Hepatocyte (in vitro differentiated cells): Measurements from ENCODE around the gene PIWIL4. TPM values are rescaled to one million over a fixed set of nuclear protein-coding genes. Genes with fewer than 3 reads are reported as not detected.

Source experiments
- DNase-seq: peaks from one replicate; pipeline ENCODE4 v3.0.0-alpha.2; 2016; ENCODE audit warnings: low spot score
- H2AFZ ChIP-seq: fragments of 200-600 bp; sonication (generic); 2 replicates; pipeline ENCODE4 v1.6.0; 2016; ENCODE audit warnings: antibody characterized with exemption, mild to moderate bottlenecking
- H3K27ac ChIP-seq: fragments of 200-600 bp; sonication (generic); 2 replicates; pipeline ENCODE4 v1.5.1; 2016; ENCODE audit warnings: mild to moderate bottlenecking
- H3K27me3 ChIP-seq: fragments of 200-600 bp; sonication (generic); 2 replicates; pipeline ENCODE4 v1.6.1; 2016
- H3K36me3 ChIP-seq: fragments of 200-600 bp; sonication (generic); replicated peaks from 2 replicates; pipeline ENCODE4 v1.5.1; 2016; ENCODE audit warnings: low read depth; ENCODE audit not compliant: insufficient read depth
- H3K4me1 ChIP-seq: fragments of 200-600 bp; sonication (generic); 2 replicates; pipeline ENCODE4 v1.5.1; 2016; ENCODE audit warnings: mild to moderate bottlenecking, moderate library complexity; ENCODE audit not compliant: insufficient read depth
- H3K4me2 ChIP-seq: fragments of 200-600 bp; sonication (generic); 2 replicates; pipeline ENCODE4 v1.6.0; 2016
- H3K4me3 ChIP-seq: fragments of 200-600 bp; sonication (generic); 2 replicates; pipeline ENCODE4 v1.5.1; 2016; ENCODE audit warnings: mild to moderate bottlenecking
- H3K79me2 ChIP-seq: fragments of 200-600 bp; sonication (generic); 2 replicates; pipeline ENCODE4 v1.6.0; 2017; ENCODE audit warnings: mild to moderate bottlenecking
- H3K9me2 ChIP-seq: fragments of 200-600 bp; sonication (generic); replicated peaks from 2 replicates; pipeline ENCODE4 v1.6.0; 2017; ENCODE audit warnings: mild to moderate bottlenecking; ENCODE audit not compliant: insufficient read depth
- H3K9me3 ChIP-seq: fragments of 200-600 bp; sonication (generic); 2 replicates; pipeline ENCODE4 v1.5.1; 2016; ENCODE audit warnings: low read depth, mild to moderate bottlenecking
- H4K20me1 ChIP-seq: fragments of 200-600 bp; sonication (generic); 2 replicates; pipeline ENCODE4 v1.6.0; 2016; ENCODE audit warnings: mild to moderate bottlenecking; ENCODE audit not compliant: insufficient read depth, poor library complexity, severe bottlenecking
- EZH2 ChIP-seq: fragments of 200-600 bp; sonication (generic); IDR thresholded peaks from 2 replicates; pipeline ENCODE4 v1.6.1; 2016; ENCODE audit warnings: antibody characterized with exemption, mild to moderate bottlenecking, borderline replicate concordance
- EZH2phosphoT487 ChIP-seq: fragments of 200-600 bp; sonication (generic); IDR thresholded peaks from one replicate; pipeline ENCODE4 v1.6.1; 2018; ENCODE audit warnings: antibody characterized with exemption, mild to moderate bottlenecking, low read depth, moderate library complexity; ENCODE audit not compliant: unreplicated experiment, severe bottlenecking
- WGBS: methylation state at CpG from one replicate; pipeline ENCODE4 v1.1.6; 2016; ENCODE audit warnings: low lambda C conversion rate; ENCODE audit errors: missing lambda C conversion rate; 5-methylcytosine and 5-hydroxymethylcytosine counted together
- polyA plus RNA-seq: library from polyadenylated mRNA; unstranded; fragments of >200 nt; fragmentation: Nextera tagmentation; extraction: Ambion mirVana; gene quantifications from 2 replicates; pipeline ENCODE4 v1.2.1, GENCODE V29; 2016
- total RNA-seq: library from RNA; depleted of rRNA; stranded (reverse); fragments of >200 nt; gene quantifications from 2 replicates; pipeline ENCODE4 v1.2.3, GENCODE V29; 2014
- TF ChIP-seq, protein P1 (sequence below): fragments of 200-600 bp; sonication (generic); IDR thresholded peaks from 2 replicates; pipeline ENCODE4 v1.5.1; 2016; ENCODE audit warnings: antibody characterized with exemption, mild to moderate bottlenecking; ENCODE audit not compliant: poor library complexity

The PIWIL4 gene
- total and polyA plus RNA-seq, 2 experiments from 2014 or later: 2.1 to 2.4 TPM

DNA sequence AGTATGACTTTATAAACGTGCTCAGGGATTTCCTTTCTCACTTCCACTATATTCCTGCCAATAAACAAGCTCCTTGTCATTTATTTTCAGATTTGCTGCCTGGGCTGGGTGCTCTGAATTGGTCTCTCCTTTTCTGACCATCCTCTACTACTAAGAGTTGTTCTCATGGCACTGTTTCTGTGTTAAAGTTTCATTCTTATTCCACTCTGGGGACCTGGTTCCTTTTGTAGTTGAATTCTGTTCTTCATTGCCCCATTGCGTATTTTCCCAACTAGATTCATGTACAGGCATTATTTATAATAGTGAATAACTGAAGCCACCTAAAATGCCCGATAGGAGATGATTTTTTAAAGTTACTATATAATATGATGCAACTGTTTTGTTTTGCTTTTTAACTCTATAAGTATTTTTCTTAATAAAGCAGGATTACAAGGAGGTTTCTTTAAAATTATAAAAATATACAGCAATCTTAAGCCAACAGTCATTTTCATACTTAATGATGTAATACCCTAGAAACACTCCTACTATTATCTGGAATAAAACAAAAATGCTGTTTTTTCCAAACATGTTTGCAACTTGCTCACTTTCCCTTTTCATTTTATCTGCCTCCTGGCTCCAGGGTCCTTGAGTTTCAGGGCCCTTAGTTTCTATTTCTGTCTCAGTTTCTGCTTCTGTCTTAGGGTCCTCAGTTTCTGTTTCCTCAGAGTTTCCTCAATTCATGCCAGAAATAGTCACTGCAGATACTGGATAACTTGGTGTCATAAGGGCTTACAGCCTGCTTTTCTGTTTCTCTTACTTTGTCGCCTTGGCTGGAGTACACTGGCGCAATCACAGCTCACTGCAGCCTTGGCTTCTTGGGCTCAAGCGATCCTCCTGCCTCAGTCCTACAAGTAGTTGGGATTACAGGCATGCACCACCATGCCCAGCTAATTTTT lies 33.2 kb upstream of the PIWIL4 start:
- no peaks in the 10 kb centered on the region for H3K4me1 ChIP-seq
- no peak for TF ChIP-seq EZH2phosphoT487
- 88% methylated on average over 6 of the region's 6 CpGs for WGBS
- H3K79me2 ChIP-seq: no peaks in the 10 kb centered on the region
- H3K4me2 ChIP-seq: no peak overlapping the region
- H3K36me3 ChIP-seq: no peaks in the 10 kb centered on the region
- H3K4me3 ChIP-seq: no peak overlapping the region
- no peaks in the 10 kb centered on the region for H3K27me3 ChIP-seq
- no peaks in the 10 kb centered on the region for H3K9me2 ChIP-seq
- H3K27ac ChIP-seq: no peak overlapping the region
- H4K20me1 ChIP-seq: no peaks in the 10 kb centered on the region
- H3K9me3 ChIP-seq: no peaks in the 10 kb centered on the region
- DNase-seq: no peak
- H2AFZ ChIP-seq: no peak overlapping the region

DNA sequence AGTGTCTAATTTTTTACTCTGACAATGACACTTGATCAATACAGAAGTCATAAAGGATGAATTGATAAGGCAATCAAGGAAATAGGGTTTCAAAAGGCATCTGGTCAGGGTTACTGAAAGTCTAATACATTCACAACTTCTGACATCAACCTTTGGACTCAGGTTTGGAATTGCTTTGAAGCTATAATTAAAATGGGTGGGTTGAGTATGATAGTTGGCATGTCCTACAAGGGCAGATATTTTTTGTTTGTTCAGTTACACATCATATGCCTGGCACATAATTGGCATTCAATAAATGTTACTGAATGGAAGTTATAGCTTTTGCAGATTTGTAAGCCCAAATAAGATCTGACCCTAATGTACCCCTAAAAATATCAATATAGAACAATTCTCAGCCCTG lies 30.8 kb upstream of the PIWIL4 start:
- H3K4me1 ChIP-seq: no peaks in the 10 kb centered on the region
- no peaks in the 10 kb centered on the region for H3K9me2 ChIP-seq
- H4K20me1 ChIP-seq: no peaks in the 10 kb centered on the region
- H3K9me3 ChIP-seq: no peaks in the 10 kb centered on the region
- no peaks in the 10 kb centered on the region for H3K27me3 ChIP-seq
- H2AFZ ChIP-seq: no peak overlapping the region
- no peak overlapping the region for H3K4me3 ChIP-seq
- no peaks in the 10 kb centered on the region for H3K36me3 ChIP-seq
- no peak overlapping the region for H3K27ac ChIP-seq
- TF ChIP-seq EZH2: no peak
- H3K79me2 ChIP-seq: no peaks in the 10 kb centered on the region
- no peak overlapping the region for H3K4me2 ChIP-seq
- no peak for DNase-seq

DNA sequence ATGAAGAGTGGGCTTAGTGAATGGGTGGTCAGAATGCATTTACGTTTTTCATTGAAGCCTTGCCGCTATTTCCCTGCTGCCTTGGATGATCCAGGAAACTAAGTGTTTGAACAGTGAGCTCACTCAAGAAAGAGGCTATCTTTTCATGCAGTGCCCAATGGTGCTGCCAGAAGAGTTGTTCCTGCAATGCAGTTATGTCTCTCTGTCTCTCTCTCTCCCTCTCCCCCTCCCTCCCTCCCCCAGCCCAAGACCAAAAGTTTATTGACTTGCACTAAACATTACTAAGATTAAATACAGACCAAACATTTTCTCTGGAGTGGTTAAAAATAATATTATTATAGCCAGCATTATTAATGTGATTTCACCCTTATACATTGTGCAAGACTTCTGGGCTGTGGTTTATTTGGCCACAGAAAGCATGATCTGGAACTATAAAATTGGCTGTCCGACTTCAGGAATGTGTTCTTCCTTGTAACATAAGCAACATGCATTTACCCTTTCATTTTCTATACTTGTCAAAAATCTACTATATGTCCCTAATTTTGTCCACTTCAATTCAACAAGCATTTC lies 30.1 kb upstream of the PIWIL4 start:
- Histone ChIP-seq H3K79me2 (no peaks in the 10 kb centered on the region), H4K20me1 (no peaks in the 10 kb centered on the region), H3K9me3 (no peaks in the 10 kb centered on the region), H3K4me2 (no peak overlapping the region), H2AFZ (no peak overlapping the region), H3K36me3 (no peaks in the 10 kb centered on the region), H3K4me3 (no peak overlapping the region), H3K9me2 (no peaks in the 10 kb centered on the region), H3K4me1 (no peaks in the 10 kb centered on the region), H3K27me3 (no peaks in the 10 kb centered on the region), H3K27ac (no peak overlapping the region)
- WGBS: 46% methylated on average over 3 of the region's 3 CpGs
- no peak for DNase-seq
- TF ChIP-seq, protein P1, sequence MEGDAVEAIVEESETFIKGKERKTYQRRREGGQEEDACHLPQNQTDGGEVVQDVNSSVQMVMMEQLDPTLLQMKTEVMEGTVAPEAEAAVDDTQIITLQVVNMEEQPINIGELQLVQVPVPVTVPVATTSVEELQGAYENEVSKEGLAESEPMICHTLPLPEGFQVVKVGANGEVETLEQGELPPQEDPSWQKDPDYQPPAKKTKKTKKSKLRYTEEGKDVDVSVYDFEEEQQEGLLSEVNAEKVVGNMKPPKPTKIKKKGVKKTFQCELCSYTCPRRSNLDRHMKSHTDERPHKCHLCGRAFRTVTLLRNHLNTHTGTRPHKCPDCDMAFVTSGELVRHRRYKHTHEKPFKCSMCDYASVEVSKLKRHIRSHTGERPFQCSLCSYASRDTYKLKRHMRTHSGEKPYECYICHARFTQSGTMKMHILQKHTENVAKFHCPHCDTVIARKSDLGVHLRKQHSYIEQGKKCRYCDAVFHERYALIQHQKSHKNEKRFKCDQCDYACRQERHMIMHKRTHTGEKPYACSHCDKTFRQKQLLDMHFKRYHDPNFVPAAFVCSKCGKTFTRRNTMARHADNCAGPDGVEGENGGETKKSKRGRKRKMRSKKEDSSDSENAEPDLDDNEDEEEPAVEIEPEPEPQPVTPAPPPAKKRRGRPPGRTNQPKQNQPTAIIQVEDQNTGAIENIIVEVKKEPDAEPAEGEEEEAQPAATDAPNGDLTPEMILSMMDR: no peak
- TF ChIP-seq EZH2 (no peak), EZH2phosphoT487 (no peak)

DNA sequence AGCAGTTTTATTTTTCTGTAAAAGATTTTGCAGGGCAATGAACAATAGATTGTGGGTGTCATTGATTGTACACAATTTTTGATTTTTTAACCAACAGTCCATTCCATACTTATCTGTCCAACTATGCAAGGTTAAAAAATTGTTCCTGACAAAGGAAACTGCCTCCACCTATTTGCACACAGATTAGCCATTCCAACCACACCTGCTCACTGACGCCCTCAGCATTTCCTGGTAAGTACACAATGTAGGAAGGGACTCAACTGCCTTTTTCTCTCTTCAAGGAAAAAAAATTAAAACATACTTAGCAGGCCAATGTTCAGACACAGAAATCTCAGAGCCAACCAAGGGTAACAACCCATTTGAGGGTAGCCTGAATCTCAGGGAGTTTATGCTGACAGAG lies 27.7 kb upstream of the PIWIL4 start:
- H3K79me2 ChIP-seq: peaks cover 3% of the 10 kb centered on the region
- 61% methylated on average over 1 of the region's 1 CpG for WGBS
- peak overlapping the region; percentile 85 for H3K27ac ChIP-seq
- H3K36me3 ChIP-seq: no peaks in the 10 kb centered on the region
- no peaks in the 10 kb centered on the region for H4K20me1 ChIP-seq
- TF ChIP-seq EZH2phosphoT487: no peak
- no peak for TF ChIP-seq EZH2
- TF ChIP-seq, protein P1: no peak
- H3K27me3 ChIP-seq: no peaks in the 10 kb centered on the region
- H3K4me2 ChIP-seq: no peak overlapping the region
- H3K9me3 ChIP-seq: no peaks in the 10 kb centered on the region
- peaks cover 8% of the 10 kb centered on the region for H3K4me1 ChIP-seq
- no peaks in the 10 kb centered on the region for H3K9me2 ChIP-seq
- peak; percentile 54 for DNase-seq
- H2AFZ ChIP-seq: no peak overlapping the region
- H3K4me3 ChIP-seq: no peak overlapping the region
